GM23248 (cell line): ENCODE measurements around the gene KAZN.

Source experiments
- EZH2 ChIP-seq: fragments of 200-600 bp; sonication (generic); IDR thresholded peaks from 2 replicates; pipeline ENCODE4 v1.6.1; 2018; ENCODE audit warnings: antibody characterized with exemption, mild to moderate bottlenecking; ENCODE audit not compliant: insufficient read depth, poor library complexity, severe bottlenecking
- EZH2phosphoT487 ChIP-seq: fragments of 200-600 bp; sonication (generic); IDR thresholded peaks from 2 replicates; pipeline ENCODE4 v1.6.1; 2018; ENCODE audit warnings: antibody characterized with exemption, moderate library complexity, mild to moderate bottlenecking, low read depth; ENCODE audit not compliant: insufficient read depth

DNA sequence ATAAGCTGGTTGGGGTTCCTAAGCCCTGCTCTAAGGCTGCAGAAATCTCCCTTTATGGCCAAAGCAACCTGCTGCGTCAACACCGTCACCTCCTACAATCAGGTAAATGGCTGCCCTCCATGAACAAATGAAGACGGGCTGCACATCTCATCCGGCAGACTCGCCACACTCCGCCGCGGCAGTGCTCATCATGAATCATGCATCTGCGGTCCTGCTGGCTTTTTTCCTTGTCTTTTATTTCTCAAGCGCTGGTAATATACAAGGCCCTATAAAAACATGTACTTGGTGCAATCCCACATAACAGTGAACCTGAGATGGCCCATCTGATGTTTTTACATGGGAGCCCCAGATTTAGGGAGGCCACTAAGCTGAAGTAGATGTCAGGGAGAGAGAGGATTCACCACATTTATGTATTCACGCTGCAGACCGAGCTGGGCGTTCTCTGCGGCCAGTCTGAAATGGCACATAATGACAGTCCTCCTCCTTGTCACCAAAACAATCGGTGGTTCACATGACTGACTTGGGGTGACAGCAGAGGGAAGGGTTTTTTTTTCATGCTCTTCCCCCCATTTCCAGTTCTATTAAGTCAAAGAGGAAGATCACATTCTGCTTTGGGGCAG is 91.6 kb downstream of the KAZN start:
- TF ChIP-seq EZH2 (no peak), EZH2phosphoT487 (no peak)
